NCI-H526 (cell line): ENCODE data around the gene WWC2.
A peak's percentile ranks its signal among the peaks of the same experiment; 100 is the strongest.
"Not testable (repeated sequence)": the region's sequence is repeated elsewhere in the genome, so short reads cannot be mapped to it uniquely, and the experiment has no call there.

Experiments used
- DNase-seq, 2 experiments: peaks; one replicate each; lab custom pipeline; 2025; lab: John Stamatoyannopoulos, UW

Gene WWC2

GRCh38 chr4:183100827-183101226 lies 1.8 kb downstream of the WWC2 start:
- peak in 1 of 2 experiments; percentile 35 for DNase-seq

GRCh38 chr4:183101956-183102480 lies 3.0 kb downstream of the WWC2 start:
- no peak for DNase-seq

- peak in 1 of 2 experiments; percentile 31 for DNase-seq
Observed at GRCh38 chr4:183105092-183105491, 6.0 kb downstream of the WWC2 start.

GRCh38 chr4:183106839-183107238 lies 7.8 kb downstream of the WWC2 start:
- DNase-seq: no peak

- no peak for DNase-seq
Observed at GRCh38 chr4:183107891-183108459, 8.9 kb downstream of the WWC2 start.

GRCh38 chr4:183110244-183110643 lies 11.2 kb downstream of the WWC2 start:
- DNase-seq: no peak

GRCh38 chr4:183111452-183111885 lies 12.4 kb downstream of the WWC2 start:
- no peak for DNase-seq

GRCh38 chr4:183118141-183118540 lies 19.1 kb downstream of the WWC2 start:
- DNase-seq: no peak

- DNase-seq: peak in 1 of 2 experiments; percentile 30
Observed at GRCh38 chr4:183118585-183118984, 19.5 kb downstream of the WWC2 start.

GRCh38 chr4:183121660-183122059 lies 22.6 kb downstream of the WWC2 start:
- DNase-seq: not testable (repeated sequence)

GRCh38 chr4:183124228-183124627 lies 25.2 kb downstream of the WWC2 start:
- DNase-seq: no peak

- no peak for DNase-seq
Observed at GRCh38 chr4:183124865-183125264, 25.8 kb downstream of the WWC2 start.

GRCh38 chr4:183129125-183129524 lies 30.1 kb downstream of the WWC2 start:
- DNase-seq: no peak

- no peak for DNase-seq
Observed at GRCh38 chr4:183129675-183130074, 30.6 kb downstream of the WWC2 start.

- peak in 1 of 2 experiments; percentile 9 for DNase-seq
Observed at GRCh38 chr4:183130328-183131155, 31.5 kb downstream of the WWC2 start.

GRCh38 chr4:183132081-183132480 lies 33.0 kb downstream of the WWC2 start:
- no peak for DNase-seq

GRCh38 chr4:183132865-183133264 lies 33.8 kb downstream of the WWC2 start:
- DNase-seq: no peak

- DNase-seq: no peak
Observed at GRCh38 chr4:183136855-183137254, 37.8 kb downstream of the WWC2 start.

- DNase-seq: no peak
Observed at GRCh38 chr4:183139058-183139750, 40.1 kb downstream of the WWC2 start.

- DNase-seq: no peak
Observed at GRCh38 chr4:183139972-183140570, 41.0 kb downstream of the WWC2 start.

- no peak for DNase-seq
Observed at GRCh38 chr4:183140911-183141320, 41.9 kb downstream of the WWC2 start.

GRCh38 chr4:183141997-183142396 lies 42.9 kb downstream of the WWC2 start:
- DNase-seq: peak in 1 of 2 experiments; percentile 32
